ENCODE data around the gene SLC29A3. TPM values are rescaled to one million over a fixed set of nuclear protein-coding genes. Genes with fewer than 3 reads are reported as not detected.
A peak's percentile ranks its signal among the peaks of the same experiment; 100 is the strongest.

Gene SLC29A3
- total RNA-seq, 1 experiment from 2014 or later: 3.8 TPM

- DNase-seq (ENCODE audit: extremely low read depth, low read depth): no peak
Observed at GRCh38 chr10:71299071-71299785, 19.8 kb upstream of the SLC29A3 start.

DNA sequence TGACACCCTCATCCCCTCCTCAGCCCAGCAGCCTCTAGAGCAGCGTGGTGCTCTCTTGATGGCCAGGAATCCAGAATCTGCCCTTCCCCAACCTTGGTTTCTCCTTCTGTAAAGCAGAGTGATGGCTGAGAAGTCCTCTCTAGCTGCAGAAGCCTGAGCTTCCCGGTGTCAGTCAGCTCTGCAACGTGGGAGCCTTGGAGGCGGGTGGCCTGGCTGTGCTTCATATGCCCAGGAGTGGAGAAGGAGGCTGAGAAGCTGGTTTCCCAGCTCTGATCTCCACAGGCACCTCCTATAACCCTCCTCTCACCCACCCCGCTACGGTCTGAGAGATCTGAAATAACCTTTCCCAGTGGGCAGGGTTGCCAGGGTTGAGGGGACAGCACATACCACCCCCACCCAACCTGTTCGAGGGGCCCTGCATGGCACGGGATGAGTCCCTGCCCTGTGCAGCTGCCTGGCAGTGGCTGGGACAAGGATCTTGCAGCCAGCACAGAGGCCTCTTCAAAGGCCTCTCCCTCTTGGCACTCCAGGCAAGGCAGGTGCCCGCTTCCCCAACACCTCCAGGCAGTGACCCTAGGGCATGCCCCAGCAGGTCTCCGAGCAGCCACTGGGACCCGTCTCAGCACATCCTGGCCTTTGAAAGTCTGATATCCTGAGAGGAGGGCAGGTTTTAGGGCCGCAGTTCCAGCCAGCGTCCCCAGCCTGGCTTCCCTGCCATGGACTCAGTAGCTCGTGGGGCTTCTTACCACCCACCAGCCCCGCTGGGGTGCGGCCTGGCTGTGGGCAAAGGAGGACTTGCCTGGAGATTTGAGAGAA is 18.3 kb upstream of the SLC29A3 start:
- no peak for DNase-seq (ENCODE audit: extremely low read depth, low read depth)

DNA sequence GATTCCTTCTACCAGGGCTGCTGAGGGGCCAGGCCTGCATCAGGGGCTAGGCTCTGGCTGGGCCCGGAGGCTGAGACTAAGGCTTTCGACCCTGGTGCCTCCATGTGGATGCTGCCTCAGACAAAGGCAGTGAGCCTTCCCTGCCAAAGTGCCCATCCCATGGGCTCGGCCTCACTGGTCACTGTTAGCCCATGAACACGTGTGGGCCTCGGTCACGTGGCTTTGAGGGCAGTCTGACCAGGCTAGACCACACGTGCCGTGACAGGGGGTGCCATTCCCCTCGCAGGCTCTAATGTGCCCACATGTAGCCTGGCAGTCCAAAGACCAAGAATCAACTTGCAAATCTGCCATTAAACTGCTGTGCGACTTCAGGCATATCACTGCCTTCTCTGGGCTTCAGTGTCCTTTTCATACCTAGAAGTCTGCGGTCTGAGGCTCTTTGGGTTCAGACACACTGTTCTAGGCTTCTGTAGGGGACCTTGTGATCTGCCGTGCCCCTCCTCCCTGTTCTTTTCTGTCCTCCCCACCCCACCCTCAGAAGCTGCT is 17.6 kb upstream of the SLC29A3 start:
- no peak for DNase-seq (ENCODE audit: extremely low read depth, low read depth)

GRCh38 chr10:71302451-71302850 is 16.6 kb upstream of the SLC29A3 start:
- DNase-seq (ENCODE audit: extremely low read depth, low read depth): no peak

DNA sequence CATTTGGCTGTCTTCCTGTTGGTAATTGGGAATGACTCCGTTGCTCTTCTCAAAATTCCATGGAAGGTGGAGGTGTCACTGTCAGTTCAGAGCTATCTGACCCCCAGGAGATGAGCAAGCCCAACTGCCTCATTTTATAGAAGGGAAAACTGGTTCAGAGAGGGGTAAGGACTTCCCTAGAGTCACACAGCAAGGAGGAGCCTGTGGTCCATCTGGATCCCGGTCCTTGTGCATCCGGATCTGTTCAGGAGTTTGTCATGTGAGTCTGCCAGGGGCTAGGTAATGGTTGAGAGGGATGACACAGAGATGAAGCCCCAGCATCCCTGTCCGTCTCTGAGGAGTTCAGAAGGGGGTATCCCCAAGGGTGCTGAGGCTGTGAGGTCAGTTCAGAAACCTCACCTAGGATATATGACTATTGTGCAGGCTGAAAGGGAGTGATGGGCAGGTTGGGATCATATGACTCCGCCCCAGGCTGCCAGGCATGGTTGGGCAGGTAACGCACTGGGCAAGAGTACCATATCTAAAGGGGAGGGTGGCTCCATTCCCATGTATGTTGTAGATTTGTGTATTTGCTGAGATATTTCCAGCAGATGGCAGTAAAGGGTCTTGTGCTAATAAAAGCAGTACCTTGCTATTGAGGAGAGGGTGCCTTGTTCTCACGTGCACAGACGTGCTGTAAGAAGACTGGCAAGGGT is 16.0 kb upstream of the SLC29A3 start:
- peak; percentile 62 for DNase-seq (ENCODE audit: extremely low read depth, low read depth)

DNA sequence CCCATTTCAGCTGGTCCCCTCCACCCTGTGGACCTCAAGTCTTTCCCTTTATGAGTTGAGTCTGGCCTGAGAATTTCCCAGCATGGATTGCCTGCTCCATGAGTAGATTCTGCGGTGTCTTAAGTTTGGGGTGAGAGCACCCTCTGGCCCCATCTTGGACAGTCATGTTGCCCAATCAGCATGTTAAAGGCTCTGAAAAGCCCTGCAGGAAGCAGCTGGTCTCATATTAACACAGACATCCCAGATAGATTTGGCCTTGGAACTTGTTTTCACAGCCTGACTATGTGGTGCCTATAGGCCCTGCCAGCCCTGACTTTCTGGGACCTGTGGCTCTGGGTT is 15.5 kb upstream of the SLC29A3 start:
- no peak for DNase-seq (ENCODE audit: extremely low read depth, low read depth)

DNA sequence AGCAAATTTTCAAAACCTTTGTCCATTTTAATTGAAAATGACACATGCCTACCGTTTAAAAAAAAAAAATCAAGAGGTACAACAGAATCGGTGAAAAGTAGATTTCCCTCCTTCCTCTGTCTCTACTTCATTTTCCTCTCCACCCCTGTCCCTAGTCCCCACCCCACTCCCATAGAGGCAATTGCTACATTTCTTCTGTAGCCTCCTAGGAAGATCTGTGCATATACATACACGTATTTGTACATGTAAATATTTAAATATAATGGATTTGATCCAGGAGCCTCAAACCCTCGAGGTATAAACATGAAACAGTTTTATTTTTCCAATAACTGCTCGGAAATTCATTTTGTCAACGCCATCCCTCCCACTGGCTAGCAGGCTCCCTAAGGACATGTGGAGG is 14.1 kb upstream of the SLC29A3 start:
- no peak for DNase-seq (ENCODE audit: extremely low read depth, low read depth)

- no peak for DNase-seq (ENCODE audit: extremely low read depth, low read depth)
Observed at GRCh38 chr10:71306979-71307378, 12.1 kb upstream of the SLC29A3 start.

GRCh38 chr10:71307469-71308085 is 11.5 kb upstream of the SLC29A3 start:
- no peak for DNase-seq (ENCODE audit: extremely low read depth, low read depth)

DNA sequence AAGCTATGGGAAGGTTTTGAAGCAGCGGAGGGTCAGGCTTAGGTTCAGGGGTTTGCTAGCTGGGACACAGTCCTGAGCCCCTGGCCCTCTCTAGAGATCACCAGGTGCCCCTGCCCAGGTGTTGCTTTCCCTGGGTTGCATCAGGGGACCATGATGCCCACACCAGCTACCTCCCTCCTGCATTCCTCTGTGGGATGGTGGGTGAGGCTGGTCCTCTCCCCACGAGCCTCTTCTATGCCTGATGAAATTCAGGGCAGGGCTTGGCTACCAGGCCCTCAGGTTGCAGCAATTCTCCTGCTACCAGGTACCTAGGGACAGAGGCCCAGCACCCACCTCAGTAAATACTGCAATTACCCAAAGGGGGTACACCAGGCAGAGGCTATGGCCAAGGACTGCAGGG is 10.8 kb upstream of the SLC29A3 start:
- no peak for DNase-seq (ENCODE audit: extremely low read depth, low read depth)

DNA sequence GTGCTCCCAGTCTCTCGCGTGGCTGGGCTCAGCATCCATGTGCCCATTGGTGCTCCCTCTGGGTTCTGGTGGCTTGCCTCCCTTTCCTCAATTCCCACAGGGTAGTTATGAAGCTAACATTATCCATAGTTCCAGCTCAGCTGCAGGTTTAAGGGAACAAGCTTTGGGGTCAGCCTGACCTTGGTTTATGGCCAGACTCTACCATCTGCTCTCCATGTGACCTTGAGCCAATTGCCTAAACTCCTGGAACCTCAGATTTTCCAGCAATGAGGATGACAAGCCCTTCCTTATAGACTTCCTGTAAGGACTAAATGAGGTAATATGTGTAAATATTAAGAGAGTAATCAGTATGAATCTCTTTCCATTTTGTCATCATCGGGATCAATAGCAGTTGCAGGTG is 10.1 kb upstream of the SLC29A3 start:
- DNase-seq (ENCODE audit: extremely low read depth, low read depth): no peak

- DNase-seq (ENCODE audit: extremely low read depth, low read depth): no peak
Observed at GRCh38 chr10:71309919-71310318, 9.1 kb upstream of the SLC29A3 start.

- DNase-seq (ENCODE audit: extremely low read depth, low read depth): no peak
Observed at GRCh38 chr10:71312220-71312619, 6.8 kb upstream of the SLC29A3 start.

DNA sequence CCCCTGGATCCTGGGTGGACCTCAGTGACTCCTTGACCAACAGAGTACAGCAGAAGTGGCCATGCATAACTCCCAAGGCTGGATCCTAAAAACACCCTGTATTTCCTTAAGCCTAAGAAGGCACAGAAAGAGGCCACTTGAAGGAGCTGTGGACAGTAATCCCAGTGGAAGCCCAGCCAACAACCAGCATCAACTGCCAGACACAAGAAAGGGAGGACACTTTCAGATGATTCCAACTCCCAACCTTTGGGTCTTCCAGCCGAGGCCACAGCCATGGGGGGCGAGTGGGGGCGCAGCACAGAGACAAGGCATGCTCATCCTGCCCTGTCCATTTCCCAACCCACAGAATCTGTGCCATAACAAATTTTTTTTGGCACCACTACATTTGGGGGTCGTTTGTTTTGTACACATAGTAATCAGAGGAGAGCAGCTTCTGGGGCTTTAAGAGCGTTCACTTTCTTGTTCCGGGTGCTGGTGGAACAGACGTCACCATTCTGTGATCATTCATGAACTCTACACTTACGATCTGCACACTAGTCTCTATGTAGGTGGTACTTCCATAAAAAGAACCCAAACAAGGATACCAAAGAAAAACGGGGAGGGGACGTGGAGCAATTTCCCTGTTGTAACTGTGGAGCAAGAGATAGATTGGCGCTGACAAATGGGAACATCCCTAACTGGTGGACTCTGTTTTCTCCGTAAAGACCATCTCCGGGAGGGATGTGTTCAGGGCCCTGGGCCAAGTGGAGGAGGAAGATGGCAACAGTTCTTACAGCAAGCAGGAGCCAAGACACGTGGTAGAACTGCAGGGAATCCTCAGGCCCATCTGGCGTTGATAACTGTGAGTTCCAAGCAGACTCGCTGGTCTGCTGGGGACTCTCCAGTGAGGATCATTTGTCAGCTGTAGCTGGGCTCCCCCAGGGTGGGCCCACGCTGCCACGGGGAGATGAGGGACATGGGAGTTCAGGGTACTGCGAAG is 6.0 kb upstream of the SLC29A3 start:
- DNase-seq (ENCODE audit: extremely low read depth, low read depth): no peak

GRCh38 chr10:71314028-71314693 is 4.9 kb upstream of the SLC29A3 start:
- DNase-seq (ENCODE audit: extremely low read depth, low read depth): peak; percentile 37

DNA sequence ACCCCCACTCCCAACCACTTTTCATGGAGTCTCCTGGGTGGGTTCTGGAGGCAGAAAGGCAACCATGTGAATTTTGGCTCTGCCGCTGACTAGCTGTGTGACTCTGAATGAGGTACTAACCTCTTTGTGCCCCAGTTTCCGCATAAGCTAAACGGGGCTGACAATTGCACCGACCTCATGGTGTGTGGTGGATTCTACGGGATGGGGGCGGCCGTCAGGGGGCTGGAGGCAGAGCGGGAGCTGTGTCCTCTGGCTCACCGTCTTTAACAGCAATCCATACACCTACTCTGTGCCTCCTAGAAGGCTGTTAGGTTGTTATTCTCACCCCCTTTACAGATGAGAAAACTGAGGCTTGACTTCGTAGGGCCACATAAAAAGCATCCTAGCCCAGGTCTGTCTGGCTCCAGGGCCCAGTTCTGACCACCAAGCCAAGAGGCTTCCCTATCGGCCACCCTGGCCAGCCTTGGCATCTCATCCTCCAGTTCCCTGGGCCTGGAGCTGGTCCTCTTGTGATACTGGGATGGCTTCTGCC is 4.3 kb upstream of the SLC29A3 start:
- no peak for DNase-seq (ENCODE audit: extremely low read depth, low read depth)

GRCh38 chr10:71316056-71316785 is 2.8 kb upstream of the SLC29A3 start:
- DNase-seq (ENCODE audit: extremely low read depth, low read depth): no peak

- DNase-seq (ENCODE audit: extremely low read depth, low read depth): no peak
Observed at GRCh38 chr10:71316786-71317160, 2.3 kb upstream of the SLC29A3 start.
